Mammary epithelial cell (primary cell): ENCODE results near the gene VSIG10.

Experiments
- EZH2 ChIP-seq: IDR thresholded peaks from 2 replicates; pipeline ENCODE4 v1.6.1; 2012; ENCODE audit warnings: low read length, inconsistent platforms, borderline replicate concordance
- TF ChIP-seq, protein P1 (sequence below), 2 donors: IDR thresholded peaks in 1 of 2; conservative IDR thresholded peaks in 1 of 2; 2 replicates each; pipeline ENCODE4 v1.5.1; 2011 to 2012; ENCODE audit warnings: inconsistent platforms in 2 of 2, low read length in 2 of 2, mild to moderate bottlenecking in 2 of 2, control low read depth in 1 of 2, low read depth in 1 of 2; ENCODE audit not compliant: insufficient read depth in 1 of 2; ENCODE audit errors: extremely low read depth in 1 of 2

DNA sequence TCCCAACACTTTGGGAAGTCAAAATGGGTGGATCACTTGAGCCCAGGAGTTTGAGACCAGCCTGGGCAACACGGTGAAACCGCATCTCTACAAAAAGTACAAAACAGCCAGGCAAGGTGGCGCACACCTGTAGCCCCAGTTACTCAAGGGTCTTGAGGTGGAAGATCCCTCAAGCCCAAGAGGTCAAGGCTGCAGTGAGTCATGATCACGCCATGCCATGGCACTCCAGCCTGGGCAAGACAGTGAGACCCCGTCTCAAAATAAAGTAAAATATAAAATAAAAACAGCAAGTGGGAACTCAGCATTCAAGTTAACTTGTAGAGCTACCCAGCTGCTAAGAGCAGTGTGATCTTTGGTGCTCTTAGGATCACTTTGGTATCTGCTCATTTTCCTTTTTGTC, 74.6 kb downstream of the VSIG10 start:
- TF ChIP-seq, protein P1, sequence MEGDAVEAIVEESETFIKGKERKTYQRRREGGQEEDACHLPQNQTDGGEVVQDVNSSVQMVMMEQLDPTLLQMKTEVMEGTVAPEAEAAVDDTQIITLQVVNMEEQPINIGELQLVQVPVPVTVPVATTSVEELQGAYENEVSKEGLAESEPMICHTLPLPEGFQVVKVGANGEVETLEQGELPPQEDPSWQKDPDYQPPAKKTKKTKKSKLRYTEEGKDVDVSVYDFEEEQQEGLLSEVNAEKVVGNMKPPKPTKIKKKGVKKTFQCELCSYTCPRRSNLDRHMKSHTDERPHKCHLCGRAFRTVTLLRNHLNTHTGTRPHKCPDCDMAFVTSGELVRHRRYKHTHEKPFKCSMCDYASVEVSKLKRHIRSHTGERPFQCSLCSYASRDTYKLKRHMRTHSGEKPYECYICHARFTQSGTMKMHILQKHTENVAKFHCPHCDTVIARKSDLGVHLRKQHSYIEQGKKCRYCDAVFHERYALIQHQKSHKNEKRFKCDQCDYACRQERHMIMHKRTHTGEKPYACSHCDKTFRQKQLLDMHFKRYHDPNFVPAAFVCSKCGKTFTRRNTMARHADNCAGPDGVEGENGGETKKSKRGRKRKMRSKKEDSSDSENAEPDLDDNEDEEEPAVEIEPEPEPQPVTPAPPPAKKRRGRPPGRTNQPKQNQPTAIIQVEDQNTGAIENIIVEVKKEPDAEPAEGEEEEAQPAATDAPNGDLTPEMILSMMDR (conservative IDR thresholded peaks at IDR 0.05 in 1 of 2, IDR thresholded peaks at IDR 0.05 in 1 of 2; ENCODE audit: extremely low read depth in 1 of 2, insufficient read depth in 1 of 2, low read depth in 1 of 2, low read length in 2 of 2): no peak
- TF ChIP-seq EZH2: no peak
